Skeletal muscle tissue (tissue), 4 donors: ENCODE measurements around the gene HMGN1. TPM values are rescaled to one million over a fixed set of nuclear protein-coding genes. Genes with fewer than 3 reads are reported as not detected.
A peak's percentile ranks its signal among the peaks of the same experiment; 100 is the strongest.

Experiments
- H3K27ac ChIP-seq: one replicate; pipeline ENCODE4 v1.7.0; 2013; ENCODE audit warnings: mild to moderate bottlenecking, low read depth, low read length, inconsistent platforms
- H3K27me3 ChIP-seq, 3 donors: one replicate each; pipeline ENCODE4 v1.7.0; 2013; ENCODE audit warnings: low read length in 3 of 3; ENCODE audit not compliant: control insufficient read depth in 3 of 3, insufficient read depth in 3 of 3
- H3K36me3 ChIP-seq, 3 donors: one replicate each; pipeline ENCODE4 v1.7.0; 2013; ENCODE audit warnings: low read length in 3 of 3; ENCODE audit not compliant: control insufficient read depth in 3 of 3, insufficient read depth in 3 of 3
- H3K4me1 ChIP-seq, 3 donors: one replicate each; pipeline ENCODE4 v1.7.0; 2013; ENCODE audit warnings: low read length in 3 of 3, mild to moderate bottlenecking in 3 of 3; ENCODE audit not compliant: control insufficient read depth in 3 of 3, insufficient read depth in 3 of 3
- H3K4me3 ChIP-seq, 3 donors: one replicate each; pipeline ENCODE4 v1.7.0; 2013; ENCODE audit warnings: low read length in 3 of 3
- H3K9ac ChIP-seq, 3 donors: one replicate each; pipeline ENCODE4 v1.7.0; 2013; ENCODE audit warnings: low read length in 3 of 3, mild to moderate bottlenecking in 3 of 3, moderate library complexity in 2 of 3, low read depth in 1 of 3
- H3K9me3 ChIP-seq, 3 donors: one replicate each; pipeline ENCODE4 v1.7.0; 2013; ENCODE audit warnings: low read length in 3 of 3; ENCODE audit not compliant: control insufficient read depth in 3 of 3
- total RNA-seq: library from RNA; depleted of rRNA; stranded (reverse); fragments of >200 nt; gene quantifications from one replicate; pipeline ENCODE4 v1.2.3, GENCODE V29; 2014
- donor health status: Osteomylitis.

The HMGN1 gene
- total RNA-seq, 1 donor from 2014 or later: 87.7 TPM

GRCh38 chr21:39349211-39350093 lies 564 bp upstream of the HMGN1 start:
- Histone ChIP-seq H3K4me3 (peak overlapping the region; percentile 83 to 86 (median 85)), H3K27ac (peak overlapping the region; percentile 70), H3K9me3 (no peaks in the 10 kb centered on the region), H3K4me1 (peaks cover 11 to 16% (median 11%) of the 10 kb centered on the region in 3 donors), H3K9ac (peak overlapping the region; percentile 70 to 78 (median 70)), H3K27me3 (no peaks in the 10 kb centered on the region), H3K36me3 (peaks cover 1 to 10% (median 5%) of the 10 kb centered on the region in 3 donors)

- Histone ChIP-seq H3K27me3 (no peaks in the 10 kb centered on the region), H3K9me3 (no peaks in the 10 kb centered on the region), H3K36me3 (peaks cover 8 to 21% (median 15%) of the 10 kb centered on the region in 3 donors), H3K4me3 (peak overlapping the region; percentile 86 to 90 (median 88)), H3K27ac (peak overlapping the region; percentile 78), H3K4me1 (peaks cover 11 to 16% (median 11%) of the 10 kb centered on the region in 3 donors), H3K9ac (peak overlapping the region; percentile 87 to 90 (median 87))
Measured at GRCh38 chr21:39348040-39348354, 891 bp downstream of the HMGN1 start.

GRCh38 chr21:39347537-39347936 lies 1.4 kb downstream of the HMGN1 start:
- H3K27ac ChIP-seq: no peak overlapping the region
- H3K36me3 ChIP-seq: peaks cover 8 to 23% (median 16%) of the 10 kb centered on the region in 3 donors
- H3K4me3 ChIP-seq: peak overlapping the region; percentile 86 to 90 (median 88)
- peak overlapping the region; percentile 24 to 90 (median 87) for H3K9ac ChIP-seq
- H3K4me1 ChIP-seq: peaks cover 11 to 16% (median 11%) of the 10 kb centered on the region in 3 donors
- no peaks in the 10 kb centered on the region for H3K27me3 ChIP-seq
- H3K9me3 ChIP-seq: no peaks in the 10 kb centered on the region

- Histone ChIP-seq H3K9me3 (no peaks in the 10 kb centered on the region), H3K36me3 (peaks cover 8 to 25% (median 16%) of the 10 kb centered on the region in 3 donors), H3K27me3 (no peaks in the 10 kb centered on the region), H3K9ac (no peak overlapping the region), H3K4me3 (no peak overlapping the region), H3K4me1 (peaks cover 11 to 16% (median 11%) of the 10 kb centered on the region in 3 donors), H3K27ac (no peak overlapping the region)
Measured at GRCh38 chr21:39346671-39347331, 2.1 kb downstream of the HMGN1 start.

DNA sequence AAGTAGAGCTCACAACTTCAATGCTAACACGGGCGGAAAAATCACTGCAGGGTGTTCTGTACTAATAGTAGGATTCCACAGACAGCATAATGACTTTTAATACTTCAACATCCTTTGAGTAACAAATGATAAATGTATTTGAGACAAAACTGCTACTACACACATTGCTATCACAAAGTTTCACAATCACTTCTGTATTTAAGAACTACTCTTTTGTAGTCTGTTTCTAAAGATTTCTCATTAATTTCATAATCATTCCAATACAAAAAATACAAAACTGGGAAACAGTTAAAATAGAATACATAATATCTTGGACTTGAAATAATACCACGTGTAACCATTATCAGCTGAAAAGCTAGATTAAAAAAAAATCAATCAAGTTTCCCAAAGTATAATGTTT lies 2.7 kb downstream of the HMGN1 start:
- H3K36me3 ChIP-seq: peaks cover 12 to 31% (median 19%) of the 10 kb centered on the region in 3 donors
- no peak overlapping the region for H3K27ac ChIP-seq
- H3K27me3 ChIP-seq: no peaks in the 10 kb centered on the region
- H3K9me3 ChIP-seq: no peaks in the 10 kb centered on the region
- H3K4me3 ChIP-seq: no peak overlapping the region
- H3K9ac ChIP-seq: no peak overlapping the region
- peaks cover 11 to 16% (median 11%) of the 10 kb centered on the region in 3 donors for H3K4me1 ChIP-seq

DNA sequence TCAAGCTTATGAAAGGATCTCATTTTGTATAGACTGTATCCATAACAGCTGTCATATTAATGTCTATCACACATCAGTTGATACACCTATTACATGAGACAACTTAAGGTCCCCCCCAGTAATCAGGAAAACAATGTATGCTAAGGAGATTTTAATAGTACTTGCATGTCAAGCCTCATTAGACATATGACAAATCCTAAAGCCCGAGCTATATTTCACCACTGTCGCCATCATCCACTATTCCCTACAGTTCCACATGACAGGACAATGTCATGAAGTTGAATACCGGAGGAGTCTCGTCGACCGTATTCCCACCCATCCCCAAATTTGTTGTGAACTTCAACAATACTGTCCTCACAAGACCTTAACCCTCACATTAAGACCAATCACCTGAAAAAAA lies 3.4 kb downstream of the HMGN1 start:
- Histone ChIP-seq H3K9me3 (no peaks in the 10 kb centered on the region), H3K27me3 (no peaks in the 10 kb centered on the region), H3K4me3 (no peak overlapping the region), H3K27ac (no peak overlapping the region), H3K4me1 (peaks cover 11 to 16% (median 11%) of the 10 kb centered on the region in 3 donors), H3K9ac (no peak overlapping the region), H3K36me3 (peaks cover 12 to 31% (median 19%) of the 10 kb centered on the region in 3 donors)

- H3K36me3 ChIP-seq: peaks cover 12 to 31% (median 19%) of the 10 kb centered on the region in 3 donors
- H3K9me3 ChIP-seq: no peaks in the 10 kb centered on the region
- no peak overlapping the region for H3K27ac ChIP-seq
- H3K4me3 ChIP-seq: no peak overlapping the region
- no peak overlapping the region for H3K9ac ChIP-seq
- H3K4me1 ChIP-seq: peaks cover 9 to 16% (median 11%) of the 10 kb centered on the region in 3 donors
- H3K27me3 ChIP-seq: no peaks in the 10 kb centered on the region
Measured at GRCh38 chr21:39344848-39345247, 4.0 kb downstream of the HMGN1 start.

GRCh38 chr21:39341249-39341923 lies 7.5 kb downstream of the HMGN1 start:
- Histone ChIP-seq H3K9me3 (no peaks in the 10 kb centered on the region), H3K4me3 (no peak overlapping the region), H3K36me3 (peaks cover 12 to 31% (median 18%) of the 10 kb centered on the region in 3 donors), H3K27me3 (no peaks in the 10 kb centered on the region), H3K9ac (no peak overlapping the region), H3K4me1 (no peaks in the 10 kb centered on the region), H3K27ac (no peak overlapping the region)

- Histone ChIP-seq H3K27me3 (no peaks in the 10 kb centered on the region), H3K9ac (no peak overlapping the region), H3K4me1 (no peaks in the 10 kb centered on the region), H3K4me3 (no peak overlapping the region), H3K27ac (no peak overlapping the region), H3K9me3 (no peaks in the 10 kb centered on the region), H3K36me3 (peaks cover 12 to 28% (median 17%) of the 10 kb centered on the region in 3 donors)
Measured at GRCh38 chr21:39340687-39341086, 8.2 kb downstream of the HMGN1 start.
